Transverse colon (tissue), 3 donors: ENCODE results near the gene RNF10.

Experiments
- CTCF ChIP-seq, 5 experiments: fragments of 200-600 bp in 3 of 5; fragments of 450-650 bp in 2 of 5; sonication (generic) in 3 of 5; IDR thresholded peaks; 1 replicate in 2 of 5; 2 replicates in 3 of 5; pipeline ENCODE4 v1.5.1; 2016 to 2017; ENCODE audit warnings: antibody characterized with exemption in 5 of 5, inconsistent platforms in 3 of 5, mild to moderate bottlenecking in 2 of 5, moderate library complexity in 1 of 5
- POLR2A ChIP-seq: fragments of 450-650 bp; IDR thresholded peaks from one replicate; pipeline ENCODE4 v1.6.1; 2016; ENCODE audit warnings: antibody characterized with exemption, mild to moderate bottlenecking, moderate library complexity

DNA sequence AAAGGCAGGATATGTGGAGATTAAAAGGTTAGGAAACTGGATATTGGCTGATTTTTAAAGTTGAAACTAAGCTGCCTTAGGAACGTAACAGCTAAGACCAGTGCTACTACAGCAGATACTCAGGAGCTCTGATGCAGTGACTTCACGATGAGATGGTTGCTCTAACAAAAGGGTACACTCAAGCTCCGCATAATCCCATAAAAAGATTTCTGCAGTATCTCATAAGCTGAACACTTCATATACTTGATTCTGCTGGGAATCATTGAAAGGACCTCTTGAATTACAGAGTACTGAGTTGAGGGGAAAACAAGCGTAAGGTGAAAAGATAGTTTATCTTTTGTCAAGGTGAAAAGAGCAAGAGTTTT lies 3.7 kb downstream of the RNF10 start:
- TF ChIP-seq CTCF (IDR thresholded peaks at IDR 0.05) = no peak
- TF ChIP-seq POLR2A = no peak
